GM18861 (cell line): Measurements from ENCODE around the gene COMT.

ENCODE experiments used
- ATAC-seq: cut with Tn5 transposase; IDR thresholded peaks from one replicate; pipeline ENCODE4 v1.9.1; 2021; ENCODE audit not compliant: unreplicated experiment

Gene COMT

GRCh38 chr22:19981171-19981960 lies 39.8 kb downstream of the COMT start:
- no peak for ATAC-seq

GRCh38 chr22:19981961-19982920 lies 40.7 kb downstream of the COMT start:
- no peak for ATAC-seq

- ATAC-seq, result no peak
Measured at GRCh38 chr22:19982991-19983578, 41.5 kb downstream of the COMT start.

- no peak for ATAC-seq
Measured at GRCh38 chr22:19983741-19984140, 42.2 kb downstream of the COMT start.

GRCh38 chr22:19984201-19984753 lies 42.7 kb downstream of the COMT start:
- no peak for ATAC-seq

- no peak for ATAC-seq
Measured at GRCh38 chr22:19984851-19985811, 43.6 kb downstream of the COMT start.

GRCh38 chr22:19986011-19986409 lies 44.4 kb downstream of the COMT start:
- no peak for ATAC-seq

- no peak for ATAC-seq
Measured at GRCh38 chr22:19986410-19987341, 45.1 kb downstream of the COMT start.

- no peak for ATAC-seq
Measured at GRCh38 chr22:19987394-19988306, 46.1 kb downstream of the COMT start.

GRCh38 chr22:19988331-19988808 lies 46.8 kb downstream of the COMT start:
- no peak for ATAC-seq

GRCh38 chr22:19988965-19989724 lies 47.6 kb downstream of the COMT start:
- no peak for ATAC-seq

- no peak for ATAC-seq
Measured at GRCh38 chr22:19989725-19990067, 48.1 kb downstream of the COMT start.

GRCh38 chr22:19990188-19990587 lies 48.6 kb downstream of the COMT start:
- no peak for ATAC-seq

- no peak for ATAC-seq
Measured at GRCh38 chr22:19990609-19991394, 49.2 kb downstream of the COMT start.

- no peak for ATAC-seq
Measured at GRCh38 chr22:19991395-19991644, 49.7 kb downstream of the COMT start.

GRCh38 chr22:19991645-19992451 lies 50.3 kb downstream of the COMT start:
- no peak for ATAC-seq
